Fibroblast of gingiva (primary cell): ENCODE data around the gene GAL3ST2.
"Not testable (repeated sequence)": the region's sequence is repeated elsewhere in the genome, so short reads cannot be mapped to it uniquely, and the experiment has no call there.

ENCODE experiments used
- DNase-seq: peaks from one replicate; pipeline ENCODE4 v3.0.0-alpha.2; 2011; ENCODE audit warnings: low read depth

The GAL3ST2 gene

GRCh38 chr2:241776336-241777169, at the start of gene GAL3ST2:
Gene GAL3ST2, plus strand, starts transcription at chr2:241776822. Its CDS starts 134 bp downstream, at chr2:241776956.
- DNase-seq, result no peak

DNA sequence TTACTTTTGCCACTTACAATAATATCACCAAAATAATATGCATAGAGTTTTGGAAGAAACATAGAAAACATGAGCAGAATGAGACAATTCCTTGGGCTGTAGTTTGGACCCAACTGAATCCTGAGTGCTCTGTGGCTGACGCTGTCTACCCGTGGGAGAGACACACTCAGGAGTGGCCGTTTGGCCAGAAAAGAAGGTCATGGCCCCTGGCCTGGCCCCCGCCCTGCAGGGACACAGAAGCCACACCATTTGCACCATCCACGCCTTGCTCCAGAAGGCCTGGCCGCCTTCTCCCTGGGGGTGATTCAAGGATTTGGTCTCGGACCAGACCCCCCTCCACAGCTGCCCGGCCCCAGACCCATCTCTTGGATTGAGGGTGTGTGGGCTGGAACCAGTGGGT, 48.6 kb upstream of the GAL3ST2 start:
- no peak for DNase-seq

DNA sequence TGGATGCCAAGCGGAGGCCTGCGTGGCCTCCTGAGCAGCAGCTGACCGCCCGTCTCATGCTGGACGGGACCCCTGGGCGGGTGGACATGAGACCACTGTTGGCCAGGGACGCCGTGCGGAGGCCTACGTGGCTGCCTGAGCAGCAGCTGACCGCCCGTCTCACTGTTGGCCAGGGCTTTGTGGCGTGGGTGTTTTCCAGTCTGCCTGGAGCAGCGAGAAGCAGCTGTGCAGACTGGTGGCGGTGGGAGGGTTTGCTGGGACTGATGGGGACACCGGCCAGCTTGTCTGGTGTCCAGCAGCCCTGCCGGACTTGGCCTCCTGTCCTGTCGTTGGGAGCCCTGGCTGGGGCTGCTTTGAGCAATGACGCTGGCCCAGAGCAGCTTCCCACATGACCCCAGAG, 48.0 kb upstream of the GAL3ST2 start:
- no peak for DNase-seq

- DNase-seq, result no peak
Measured at GRCh38 chr2:241729868-241730267, 46.8 kb upstream of the GAL3ST2 start.

DNA sequence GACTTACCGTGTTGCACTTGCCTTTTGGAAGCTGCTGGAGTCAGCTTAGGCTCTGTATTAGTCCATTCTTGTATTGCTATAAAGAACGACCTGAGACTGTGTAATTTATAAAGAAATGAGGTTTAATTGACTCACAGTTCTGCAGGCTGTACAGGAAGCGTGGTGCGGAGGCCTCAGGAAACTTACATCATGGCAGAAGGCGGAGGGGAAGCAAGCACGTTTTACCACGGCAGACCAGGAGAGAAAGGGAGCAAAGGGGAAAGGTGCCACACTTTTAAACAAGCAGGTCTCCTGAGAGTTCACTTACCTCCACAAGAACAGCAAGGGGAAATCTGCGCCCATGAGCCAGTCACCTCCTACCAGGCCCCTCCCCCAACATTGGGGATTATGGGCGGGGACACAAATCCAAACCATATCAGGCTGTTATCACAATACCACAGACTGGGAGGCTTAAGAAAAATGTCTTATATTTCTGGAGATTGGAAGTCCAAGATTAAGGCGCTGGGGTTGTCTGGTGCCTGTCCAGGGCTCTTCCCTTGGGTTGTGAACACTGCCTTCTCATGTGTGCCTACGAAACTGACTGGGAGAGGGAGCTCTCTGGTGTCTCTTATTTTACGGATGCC, 45.8 kb upstream of the GAL3ST2 start:
- no peak for DNase-seq

DNA sequence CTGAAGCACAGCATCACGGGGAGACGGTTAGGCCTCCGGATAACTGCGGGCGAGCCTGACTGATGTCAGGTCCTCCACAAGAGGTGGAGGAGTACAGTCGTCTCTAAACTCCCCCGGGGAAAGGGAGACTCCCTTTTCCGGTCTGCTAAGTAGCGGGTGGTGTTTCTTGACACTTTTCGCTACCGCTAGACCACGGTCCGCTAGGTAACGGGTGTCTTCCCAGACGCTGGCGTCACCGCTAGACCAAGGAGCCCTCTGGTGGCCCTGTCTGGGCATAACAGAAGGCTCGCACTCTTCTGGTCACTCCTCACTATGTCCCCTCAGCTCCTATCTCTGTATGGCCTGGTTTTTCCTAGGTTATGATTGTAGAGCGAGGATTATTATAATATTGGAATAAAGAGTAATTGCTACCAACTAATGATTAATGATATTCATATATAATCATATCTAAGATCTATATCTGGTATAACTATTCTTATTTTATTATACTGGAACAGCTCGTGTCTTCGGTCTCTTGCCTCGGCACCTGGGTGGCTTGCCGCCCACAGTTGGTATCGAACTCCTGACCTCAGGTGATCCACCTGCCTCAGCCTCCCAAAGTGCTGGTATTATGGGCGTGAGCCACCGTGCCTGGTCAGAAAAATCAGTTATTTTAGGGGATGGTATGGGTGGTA, 44.0 kb upstream of the GAL3ST2 start:
- not testable (repeated sequence) for DNase-seq

GRCh38 chr2:241733391-241734207, 43.0 kb upstream of the GAL3ST2 start:
- DNase-seq, result no peak

- no peak for DNase-seq
Measured at GRCh38 chr2:241734208-241734466, 42.5 kb upstream of the GAL3ST2 start.

DNA sequence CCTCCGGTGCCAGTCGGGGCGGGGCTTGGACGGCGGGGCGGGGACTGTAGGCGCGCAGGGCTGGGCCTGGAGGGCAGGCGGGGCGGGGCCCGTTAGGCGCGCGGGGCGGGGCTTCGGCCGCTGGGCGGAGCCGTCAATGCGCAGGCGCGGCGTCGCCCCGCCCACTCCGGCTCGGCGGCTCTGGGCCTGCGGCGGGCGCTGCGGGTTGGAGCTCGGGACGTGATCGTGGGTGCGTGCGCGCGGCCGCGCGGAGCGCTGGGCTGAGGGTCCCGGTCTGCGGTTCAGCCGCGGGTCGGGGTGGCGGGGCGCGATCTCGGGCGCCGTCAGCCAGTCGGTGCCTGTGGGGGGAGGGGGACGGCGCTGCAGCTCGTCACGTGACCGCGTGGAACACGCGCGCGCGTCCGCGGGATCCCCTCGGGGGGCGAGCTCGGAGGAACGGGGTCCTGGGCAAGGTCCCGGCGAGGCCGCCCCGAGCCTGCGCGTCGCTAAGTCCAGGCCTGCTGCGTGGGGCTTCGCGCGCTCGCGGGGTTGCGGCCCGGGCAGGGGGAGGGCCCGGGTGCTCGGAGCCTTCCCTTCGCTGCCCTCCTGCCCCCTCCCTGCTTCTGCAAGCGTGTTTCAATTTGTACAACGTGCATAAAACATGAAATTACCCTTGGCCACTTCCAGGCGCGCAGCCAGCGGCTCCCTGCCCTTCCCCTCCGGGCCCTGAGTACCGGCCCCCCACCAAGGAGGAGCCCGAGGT, 42.0 kb upstream of the GAL3ST2 start, which contains the start of gene D2HGDH:
Gene D2HGDH (plus strand): TSS at position 164 of the 742 bp plus-strand sequence. CDS start 595 bp downstream, outside the sequence.
- peak; percentile 76 for DNase-seq

DNA sequence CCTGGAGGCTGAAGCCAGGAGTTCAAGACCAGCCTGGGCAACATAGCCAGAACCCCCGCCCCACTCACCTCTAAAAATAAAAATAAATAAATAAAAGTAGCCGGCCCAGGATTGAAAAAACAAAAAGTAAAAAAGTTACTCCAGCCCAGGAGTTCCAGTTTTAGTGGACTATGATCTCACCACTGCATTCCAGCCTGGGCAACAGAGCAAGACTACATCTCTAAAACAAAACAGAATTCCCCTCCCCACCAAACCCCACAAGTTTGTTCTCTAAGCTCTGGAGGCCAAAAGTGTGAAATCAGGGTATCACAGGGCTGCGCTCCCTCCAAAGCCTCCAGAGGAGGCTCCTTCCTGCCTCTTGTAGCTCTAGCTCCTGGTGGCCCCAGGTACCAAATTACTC, 40.5 kb upstream of the GAL3ST2 start:
- no peak for DNase-seq

DNA sequence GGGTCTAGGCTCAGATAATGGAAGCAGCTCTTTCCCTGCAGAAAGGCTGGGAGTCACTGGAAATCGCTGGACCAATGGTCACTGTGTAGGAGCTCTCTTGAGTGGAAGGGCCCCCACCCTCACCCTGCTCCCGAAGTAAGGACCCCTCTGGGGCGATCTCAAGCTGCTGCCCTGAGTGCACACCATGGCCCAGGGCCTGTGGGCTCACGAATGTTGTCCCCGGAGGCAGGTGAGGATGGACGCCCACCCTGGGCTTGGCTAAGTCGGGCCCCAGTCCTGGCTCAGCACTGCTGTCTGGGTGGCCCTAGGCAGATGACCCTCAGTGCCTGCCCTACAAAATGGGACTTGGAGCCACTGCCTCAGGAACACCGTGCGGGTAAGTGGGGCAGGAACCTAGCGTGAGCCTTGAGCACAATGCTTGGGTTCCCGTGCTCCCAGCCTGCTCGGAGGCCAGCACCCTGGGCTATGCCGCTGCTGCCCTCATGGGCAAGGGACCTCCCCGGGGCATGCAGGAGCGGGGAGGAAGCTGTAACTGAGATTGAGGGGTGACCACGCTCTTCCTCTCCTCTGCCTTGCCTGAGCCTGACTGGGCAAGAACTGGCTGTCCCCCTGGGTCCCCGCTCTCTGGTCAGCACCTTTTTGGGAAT, 38.5 kb upstream of the GAL3ST2 start:
- DNase-seq, result no peak

- no peak for DNase-seq
Measured at GRCh38 chr2:241739177-241739576, 37.4 kb upstream of the GAL3ST2 start.

DNA sequence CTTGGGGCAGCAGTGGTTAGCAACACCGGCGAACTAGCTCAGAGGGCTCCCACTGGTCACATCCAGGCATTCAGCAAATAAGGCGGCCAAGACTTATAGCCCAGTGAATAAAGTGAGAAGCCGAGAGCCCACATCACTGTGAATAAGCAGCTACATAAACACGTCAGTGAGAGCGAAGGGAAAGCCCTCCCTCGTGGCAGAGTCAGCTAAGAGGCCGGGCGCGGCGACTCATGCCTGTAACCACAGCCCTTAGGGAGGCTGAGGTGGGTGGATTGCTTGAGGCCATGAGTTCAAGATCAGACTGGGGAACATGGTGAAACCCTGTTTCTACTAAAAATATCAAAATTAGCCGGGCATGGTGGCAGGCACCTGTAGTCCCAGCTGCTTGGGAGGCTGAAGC, 37.0 kb upstream of the GAL3ST2 start:
- peak; percentile 22 for DNase-seq

DNA sequence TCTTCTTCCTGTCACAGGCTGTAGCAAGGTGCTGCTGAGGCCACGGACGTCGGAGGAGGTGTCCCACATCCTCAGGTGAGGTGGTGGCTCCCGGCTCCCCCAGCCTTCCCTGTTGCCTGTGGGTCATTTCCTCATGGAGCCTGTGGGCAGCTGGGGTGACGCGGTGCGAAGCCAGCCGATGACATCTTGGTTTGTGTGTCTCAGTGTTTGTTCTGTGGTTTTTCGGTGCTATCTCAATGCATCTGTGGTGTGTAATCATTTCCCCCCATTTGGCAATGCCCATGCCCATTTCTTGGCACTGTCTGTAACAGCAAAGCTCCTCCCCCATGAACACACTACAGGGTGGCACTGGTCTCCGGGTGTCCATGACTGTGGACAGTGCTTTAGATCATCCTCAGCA, 35.6 kb upstream of the GAL3ST2 start:
- DNase-seq, result peak; percentile 10

DNA sequence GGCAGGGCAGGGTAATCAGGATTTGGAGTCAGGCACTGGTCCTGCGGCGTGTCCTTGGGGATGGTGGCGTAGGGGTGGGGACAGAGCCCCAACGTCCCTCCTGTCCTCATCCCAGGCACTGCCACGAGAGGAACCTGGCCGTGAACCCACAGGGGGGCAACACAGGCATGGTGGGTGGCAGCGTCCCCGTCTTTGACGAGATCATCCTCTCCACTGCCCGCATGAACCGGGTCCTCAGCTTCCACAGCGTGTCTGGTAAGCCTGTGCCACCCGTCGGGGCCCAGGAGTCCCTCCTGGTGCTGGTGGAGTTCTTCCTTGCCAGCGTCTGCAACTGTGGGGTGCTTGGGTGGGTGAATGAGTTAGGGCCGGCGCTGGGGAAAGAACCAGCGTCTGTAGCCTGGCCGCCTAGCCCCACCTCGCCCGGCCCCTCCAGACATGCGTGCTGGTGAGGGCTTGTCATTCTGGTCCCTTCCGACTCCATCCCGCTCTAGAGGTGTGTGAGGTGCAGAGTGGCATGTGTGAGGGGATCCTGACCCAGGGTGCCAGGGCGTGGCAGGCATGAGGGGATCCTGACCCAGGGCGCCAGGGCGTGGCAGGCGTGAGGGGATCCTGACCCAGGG, 34.2 kb upstream of the GAL3ST2 start:
- DNase-seq, result no peak

GRCh38 chr2:241743008-241743407, 33.6 kb upstream of the GAL3ST2 start:
- not testable (repeated sequence) for DNase-seq

GRCh38 chr2:241743620-241744019, 33.0 kb upstream of the GAL3ST2 start:
- no peak for DNase-seq

DNA sequence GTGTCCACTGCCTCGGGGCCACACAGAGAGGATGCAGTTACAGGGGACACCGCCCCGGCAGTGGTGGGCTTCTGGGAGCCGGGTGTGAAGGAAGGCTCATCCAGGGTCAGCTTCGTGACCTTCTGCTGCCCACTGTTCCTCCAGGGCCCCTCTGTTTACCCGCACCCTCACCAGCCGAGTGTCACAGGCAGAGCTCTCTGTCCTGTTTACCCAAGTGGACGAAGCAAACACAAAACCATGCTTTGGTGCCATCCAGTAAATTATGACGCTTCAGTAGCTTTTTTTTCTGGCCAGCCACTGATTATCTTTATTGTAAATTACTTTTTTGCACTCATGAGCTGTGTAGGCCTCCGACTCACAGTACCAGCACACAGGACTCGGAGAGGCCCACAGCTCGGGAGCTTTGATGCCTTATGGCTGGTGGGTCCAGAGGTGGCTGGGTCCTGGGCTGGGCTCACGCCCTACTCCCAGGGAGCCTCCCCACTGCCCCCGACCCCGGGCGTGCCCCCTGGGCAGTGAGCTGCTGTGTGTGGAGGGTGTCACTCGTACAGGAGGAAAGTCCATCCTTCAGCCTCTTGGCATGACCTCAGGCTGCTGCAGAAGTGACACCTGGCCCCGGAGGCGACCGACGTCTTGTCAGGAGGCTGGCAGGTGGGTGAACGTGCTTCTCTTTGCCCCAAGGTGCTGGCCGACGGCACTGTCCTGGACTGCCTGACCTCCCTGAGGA, 32.4 kb upstream of the GAL3ST2 start:
- DNase-seq, result no peak

- DNase-seq, result no peak
Measured at GRCh38 chr2:241745276-241745675, 31.3 kb upstream of the GAL3ST2 start.

GRCh38 chr2:241746084-241746483, 30.5 kb upstream of the GAL3ST2 start:
- DNase-seq, result no peak
